CD4-positive, alpha-beta T cell (primary cell): ENCODE results near the gene RIPK4. TPM values are rescaled to one million over a fixed set of nuclear protein-coding genes. Genes with fewer than 3 reads are reported as not detected.

Source experiments
- ATAC-seq: fragments of 200-7000 bp; cut with Tn5 transposase; one replicate; pipeline ENCODE4 v1.10.0; 2022; ENCODE audit warnings: mild to moderate bottlenecking; ENCODE audit not compliant: poor library complexity
- CTCF ChIA-PET: fragments of 350-600 bp; sonication (Branson Sonifier 250); formaldehyde crosslinking; loops from one replicate; lab custom pipeline; 2021; ENCODE audit warnings: antibody characterized with exemption, inconsistent platforms; lab: Charles Lee
- POLR2A ChIA-PET: fragments of 350-600 bp; sonication (Branson Sonifier 250); formaldehyde crosslinking; loops from one replicate; lab custom pipeline; 2021; ENCODE audit warnings: antibody characterized with exemption, inconsistent platforms; lab: Charles Lee
- DNase-seq, 14 experiments: peaks; one replicate each; pipeline ENCODE4 v3.0.0-alpha.2; 2013 to 2020; ENCODE audit warnings: mixed read lengths in 2 of 14
- H3K27ac ChIP-seq, 2 donors: one replicate each; pipeline versions ENCODE4 v1.5.1 to v1.7.0; 2013; ENCODE audit warnings: low read length in 2 of 2, low read depth in 1 of 2, mild to moderate bottlenecking in 1 of 2
- H3K27me3 ChIP-seq, 2 experiments: 1 replicate in 1 of 2; 2 replicates in 1 of 2; pipeline versions ENCODE4 v1.6.1 to v1.7.0; 2013; ENCODE audit warnings: low read length in 2 of 2, control low read depth in 1 of 2, mild to moderate bottlenecking in 1 of 2, moderate library complexity in 1 of 2; ENCODE audit not compliant: insufficient read depth in 2 of 2, control insufficient read depth in 1 of 2
- H3K36me3 ChIP-seq: one replicate; pipeline ENCODE4 v1.6.1; 2013; ENCODE audit warnings: low read length, control low read depth; ENCODE audit not compliant: insufficient read depth
- H3K4me1 ChIP-seq: one replicate; pipeline ENCODE4 v1.6.1; 2013; ENCODE audit warnings: low read length, control low read depth; ENCODE audit not compliant: insufficient read depth
- H3K4me3 ChIP-seq: one replicate; pipeline ENCODE4 v1.5.1; 2013; ENCODE audit warnings: mild to moderate bottlenecking, low read length, moderate library complexity
- H3K9me3 ChIP-seq, 2 experiments: 1 replicate in 1 of 2; 2 replicates in 1 of 2; pipeline versions ENCODE4 v1.6.1 to v1.7.0; 2013; ENCODE audit warnings: low read length in 2 of 2, mild to moderate bottlenecking in 2 of 2, control low read depth in 1 of 2, moderate library complexity in 1 of 2; ENCODE audit not compliant: control insufficient read depth in 1 of 2, insufficient read depth in 1 of 2
- H3K27ac Mint-ChIP-seq: one replicate; pipeline ENCODE4 v1.8.0; 2020; ENCODE audit warnings: mixed read lengths
- H3K27me3 Mint-ChIP-seq: one replicate; pipeline ENCODE4 v1.8.0; 2021; ENCODE audit warnings: mixed read lengths
- H3K36me3 Mint-ChIP-seq: one replicate; pipeline ENCODE4 v1.8.0; 2021; ENCODE audit warnings: low read depth, mixed read lengths
- H3K4me1 Mint-ChIP-seq: one replicate; pipeline ENCODE4 v1.8.0; 2021; ENCODE audit warnings: low read depth, mixed read lengths
- H3K4me3 Mint-ChIP-seq: one replicate; pipeline ENCODE4 v1.8.0; 2020; ENCODE audit warnings: mild to moderate bottlenecking, mixed read lengths
- H3K9me3 Mint-ChIP-seq: one replicate; pipeline ENCODE4 v1.8.0; 2020; ENCODE audit warnings: mixed read lengths
- CTCF ChIP-seq: fragments of 200-600 bp; IDR thresholded peaks from one replicate; pipeline ENCODE4 v1.8.0; 2022; ENCODE audit warnings: antibody characterized with exemption, mild to moderate bottlenecking
- intact Hi-C, 2 experiments: fragments of 100-400 bp; cut with DNase I in 1 of 2; cut with micrococcal nuclease in 1 of 2; formaldehyde crosslinking; loops; one replicate each; pipeline versions ENCODE4 v1.15.1 to v1.9.0; 2023 to 2025; cut with DNase I, micrococcal nuclease
- polyA plus RNA-seq, 2 donors: library from polyadenylated mRNA; unstranded; fragments of 120-200 nt; gene quantifications; one replicate each; pipeline ENCODE4 v1.2.1, GENCODE V29; 2013
- total RNA-seq, 174 experiments: library from RNA in 2 of 174; stranded (reverse) in 2 of 174; gene quantifications; one replicate each; pipeline ENCODE4 v1.2.3 and lab custom pipeline; 2021 to 2026

RIPK4 gene
- total RNA-seq (1 to 10 TPM; 2.5 to 3.0 TPM), total RNA-seq (lab: John Stamatoyannopoulos, UW) (0.14 to 11.9 (median 0.99) reads per million in 172 experiments)
- 0.09 TPM for polyA plus RNA-seq (2013, experiment 1 of 2)
- 0.24 TPM for polyA plus RNA-seq (2013, experiment 2 of 2)

DNA sequence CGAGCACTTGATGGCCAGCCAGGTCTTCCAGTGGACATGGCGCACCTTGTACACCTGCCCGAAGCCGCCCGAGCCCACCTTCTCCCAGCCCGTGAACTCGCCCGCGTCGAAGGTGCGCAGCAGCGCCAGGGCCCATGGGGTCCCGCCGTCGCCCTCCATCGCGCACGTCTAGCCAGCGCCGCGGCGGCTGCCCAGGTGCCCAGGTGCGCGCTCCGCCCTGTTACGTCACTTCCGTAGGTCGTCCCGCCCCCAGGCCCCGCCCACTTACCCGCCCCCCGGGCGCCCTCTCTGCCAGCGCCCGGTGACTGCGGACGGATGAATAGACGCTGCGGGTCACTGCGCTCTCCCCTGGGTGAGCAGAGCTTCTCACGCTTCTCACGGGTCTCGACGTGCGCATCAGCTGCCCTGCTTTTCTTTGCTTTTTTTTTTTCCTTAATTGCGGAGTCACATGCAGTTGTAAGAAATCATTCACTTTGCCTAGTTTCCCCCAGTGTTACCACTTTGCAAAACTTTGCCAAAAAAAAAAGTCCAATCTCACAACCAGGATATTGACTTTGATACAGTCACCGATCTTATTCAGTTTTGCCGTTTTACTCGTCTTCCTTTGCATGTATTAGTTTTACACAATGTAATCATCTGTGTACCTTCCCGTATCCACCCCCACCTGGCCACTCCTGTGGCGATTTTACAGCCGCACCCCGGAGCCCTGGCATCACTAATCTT, at the start of gene RIPK4:
RIPK4 (minus strand) TSS at position 170 of the 723 bp plus-strand sequence; CDS start at position 159, 11 bp downstream.
- Histone ChIP-seq H3K4me1 (peaks cover 36% of the 10 kb centered on the region), H3K9me3 (peaks cover 0 to 10% of the 10 kb centered on the region in 2 experiments), H3K4me3 (peak within 1 kb of the TSS; percentile 48), H3K27ac (no peak within 1 kb of the TSS), H3K27me3 (peaks cover 48 to 69% of the 10 kb centered on the region in 2 experiments), H3K36me3 (no peaks in the 10 kb centered on the region)
- no peaks in the 10 kb centered on the region for H3K36me3 Mint-ChIP-seq
- no peak for TF ChIP-seq CTCF
- peak within 1 kb of the TSS; percentile 15 for H3K27ac Mint-ChIP-seq
- ATAC-seq, result peak; percentile 65
- CTCF ChIA-PET, result no interaction called here
- H3K9me3 Mint-ChIP-seq, result no peaks in the 10 kb centered on the region
- POLR2A ChIA-PET, result no interaction called here
- DNase-seq, result peak; percentile 26 to 81 (median 54)
- H3K27me3 Mint-ChIP-seq, result peaks cover 85% of the 10 kb centered on the region
- H3K4me1 Mint-ChIP-seq, result peaks cover 36% of the 10 kb centered on the region
- peak within 1 kb of the TSS; percentile 86 for H3K4me3 Mint-ChIP-seq
- intact Hi-C loops, result no loop called here

DNA sequence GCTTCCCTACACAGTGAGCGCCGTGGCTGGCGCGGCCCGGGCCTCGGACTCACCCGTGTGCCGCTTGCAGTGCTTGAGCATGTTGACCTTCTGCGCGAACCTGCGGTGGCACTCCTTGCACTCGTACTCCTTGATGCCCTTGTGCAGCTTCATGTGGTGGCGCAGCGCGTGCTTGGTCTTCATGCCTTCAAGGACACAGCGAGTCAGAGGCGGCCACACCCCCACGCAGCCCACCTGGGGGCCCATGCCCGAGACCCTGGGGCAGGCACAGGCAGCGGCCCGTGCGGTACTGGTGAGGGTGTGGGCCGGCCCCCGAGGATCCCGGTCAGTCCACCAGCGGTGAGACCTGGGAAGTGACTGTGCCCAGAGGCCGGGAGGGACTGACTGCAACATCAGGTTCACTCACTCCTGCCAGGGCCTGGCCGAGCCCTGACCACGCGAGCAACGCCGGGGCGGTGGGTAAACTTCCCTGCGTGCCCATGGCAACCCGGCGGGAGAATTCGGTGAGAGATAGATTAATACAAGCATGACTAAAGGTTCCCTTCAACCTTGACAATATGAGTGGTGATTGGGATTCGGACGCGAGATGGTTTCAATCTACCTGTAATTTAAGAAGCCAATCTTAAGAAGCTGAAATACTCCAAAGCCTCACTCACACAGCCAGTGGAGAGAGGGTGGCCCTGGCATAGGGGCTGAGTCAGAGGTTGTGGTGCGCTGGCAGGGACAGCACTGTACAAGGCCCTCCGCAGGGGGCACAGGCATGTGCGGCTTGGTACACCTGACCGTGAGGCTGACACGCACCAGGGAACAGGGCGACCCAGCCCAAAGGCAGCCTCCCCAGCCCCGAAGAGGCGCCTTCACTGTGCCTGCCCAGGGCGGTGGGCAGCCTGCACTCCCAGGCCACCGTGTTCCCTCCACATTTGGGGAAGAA, 49.1 kb upstream of the RIPK4 start:
- Histone ChIP-seq H3K27ac (no peak overlapping the region), H3K27me3 (no peaks in the 10 kb centered on the region), H3K9me3 (no peaks in the 10 kb centered on the region), H3K4me1 (peaks cover 4% of the 10 kb centered on the region), H3K36me3 (peaks cover 40% of the 10 kb centered on the region), H3K4me3 (no peak overlapping the region)
- no peaks in the 10 kb centered on the region for H3K27me3 Mint-ChIP-seq
- H3K9me3 Mint-ChIP-seq, result no peaks in the 10 kb centered on the region
- ChIA-PET POLR2A (interaction anchor here (0.6 to 1.0 kb wide), 3 partner anchors 185 to 301 kb away, joined by 3 to 4 read pairs (median 4); no protein-coding TSS in a partner anchor), CTCF (interaction anchor here (1.7 to 2.2 kb wide), 3 partner anchors 292 to 533 kb away, joined by 9 to 28 read pairs (median 9); no protein-coding TSS in a partner anchor)
- no peaks in the 10 kb centered on the region for H3K4me1 Mint-ChIP-seq
- H3K27ac Mint-ChIP-seq, result no peak overlapping the region
- DNase-seq (no peak), ATAC-seq (no peak)
- TF ChIP-seq CTCF, result no peak
- intact Hi-C loops, result loop anchor here (1.0 to 5.0 kb wide), 4 partner anchors 116 to 531 kb away; no protein-coding TSS in a partner anchor
- H3K4me3 Mint-ChIP-seq, result no peak overlapping the region
- peaks cover 39% of the 10 kb centered on the region for H3K36me3 Mint-ChIP-seq

DNA sequence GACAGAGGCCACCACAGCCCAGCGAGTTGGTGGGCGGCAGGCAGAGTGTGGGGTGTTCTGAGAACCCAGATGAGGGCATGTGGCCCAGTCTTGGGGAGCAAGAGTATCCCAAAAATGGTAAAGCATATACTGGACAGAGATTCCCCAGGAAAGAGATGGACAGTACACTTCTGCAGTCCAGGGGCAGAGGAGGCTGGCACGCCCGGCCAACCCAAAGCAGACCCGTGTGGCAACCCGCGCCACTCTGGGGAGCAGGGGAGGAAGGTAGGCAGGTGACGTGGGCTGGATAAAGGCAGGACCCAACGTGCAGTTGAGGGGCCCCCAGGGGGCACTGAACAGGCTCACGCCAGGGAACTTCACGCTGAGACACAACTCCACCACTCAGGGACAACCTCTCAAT, 46.4 kb upstream of the RIPK4 start:
- H3K4me1 Mint-ChIP-seq, result no peaks in the 10 kb centered on the region
- H3K9me3 Mint-ChIP-seq, result no peaks in the 10 kb centered on the region

More for the DNA sequence above, 46.4 kb upstream of the RIPK4 start:
- no peak for TF ChIP-seq CTCF
- H3K9me3 ChIP-seq, result no peaks in the 10 kb centered on the region
- ChIA-PET POLR2A (no interaction called here), CTCF (no interaction called here)
- Mint-ChIP-seq H3K27ac (no peak overlapping the region), H3K36me3 (peaks cover 43% of the 10 kb centered on the region), H3K27me3 (no peaks in the 10 kb centered on the region), H3K4me3 (no peak overlapping the region)
- no peak overlapping the region for H3K4me3 ChIP-seq
- peaks cover 45% of the 10 kb centered on the region for H3K36me3 ChIP-seq
- H3K27me3 ChIP-seq, result no peaks in the 10 kb centered on the region
- DNase-seq, result no peak
- no peak overlapping the region for H3K27ac ChIP-seq
- H3K4me1 ChIP-seq, result peaks cover 4% of the 10 kb centered on the region
- no peak for ATAC-seq
- intact Hi-C loops, result no loop called here
